CD14-positive monocyte (primary cell): ENCODE data around the gene PTPRQ. TPM values are rescaled to one million over a fixed set of nuclear protein-coding genes. Genes with fewer than 3 reads are reported as not detected.

Source experiments
- DNase-seq, 3 donors: peaks; one replicate each; pipeline ENCODE4 v3.0.0-alpha.2; 2011 to 2022
- H2AFZ ChIP-seq: 2 replicates; pipeline ENCODE4 v1.6.0; 2012; ENCODE audit warnings: mild to moderate bottlenecking, low read depth, low read length, inconsistent platforms; ENCODE audit not compliant: insufficient read depth, poor library complexity, severe bottlenecking
- H3K27ac ChIP-seq, 2 donors: 1 replicate in 1 of 2; 2 replicates in 1 of 2; pipeline ENCODE4 v1.5.1; 2012 to 2013; ENCODE audit warnings: low read length in 2 of 2, control low read depth in 1 of 2, inconsistent platforms in 1 of 2, low read depth in 1 of 2, mild to moderate bottlenecking in 1 of 2
- H3K27me3 ChIP-seq, 2 donors: one replicate each; pipeline versions ENCODE4 v1.6.0 to v1.6.1; 2011 to 2013; ENCODE audit warnings: low read length in 2 of 2; ENCODE audit not compliant: control insufficient read depth in 2 of 2, insufficient read depth in 2 of 2
- H3K36me3 ChIP-seq, 2 donors: replicated peaks in 1 of 2; 1 replicate in 1 of 2; 2 replicates in 1 of 2; pipeline versions ENCODE4 v1.5.1 to v1.6.1; 2012 to 2013; ENCODE audit warnings: low read length in 2 of 2, control low read depth in 1 of 2, inconsistent platforms in 1 of 2, mild to moderate bottlenecking in 1 of 2; ENCODE audit not compliant: insufficient read depth in 2 of 2, control insufficient read depth in 1 of 2
- H3K4me1 ChIP-seq, 2 donors: 1 replicate in 1 of 2; 2 replicates in 1 of 2; pipeline versions ENCODE4 v1.5.1 to v1.6.1; 2012 to 2013; ENCODE audit warnings: low read length in 2 of 2, control low read depth in 1 of 2, inconsistent platforms in 1 of 2, mild to moderate bottlenecking in 1 of 2, moderate library complexity in 1 of 2; ENCODE audit not compliant: insufficient read depth in 2 of 2, control insufficient read depth in 1 of 2
- H3K4me2 ChIP-seq: replicated peaks from 2 replicates; pipeline ENCODE3; 2012; ENCODE audit warnings: low read length, moderate library complexity, mild to moderate bottlenecking; ENCODE audit not compliant: poor library complexity, severe bottlenecking; ENCODE audit errors: extremely low read depth
- H3K4me3 ChIP-seq, 3 experiments: fragments of 200-600 bp in 1 of 3; sonication (generic) in 1 of 3; replicated peaks in 1 of 3; 1 replicate in 2 of 3; 2 replicates in 1 of 3; pipeline ENCODE4 v1.5.1; 2011 to 2013; ENCODE audit warnings: low read length in 3 of 3, mild to moderate bottlenecking in 3 of 3, control low read depth in 2 of 3, low read depth in 2 of 3, inconsistent platforms in 1 of 3, moderate library complexity in 1 of 3
- H3K79me2 ChIP-seq: 2 replicates; pipeline ENCODE4 v1.6.0; 2012; ENCODE audit warnings: mild to moderate bottlenecking, control low read depth, inconsistent platforms, low read length, moderate library complexity; ENCODE audit not compliant: insufficient read depth
- H3K9ac ChIP-seq: 2 replicates; pipeline ENCODE4 v1.6.0; 2017; ENCODE audit warnings: low read length, mild to moderate bottlenecking; ENCODE audit not compliant: insufficient read depth, poor library complexity, severe bottlenecking
- H3K9me3 ChIP-seq, 2 donors: replicated peaks in 1 of 2; 1 replicate in 1 of 2; 2 replicates in 1 of 2; pipeline versions ENCODE4 v1.5.1 to v1.6.1; 2012 to 2013; ENCODE audit warnings: low read length in 2 of 2, control low read depth in 1 of 2; ENCODE audit not compliant: control insufficient read depth in 1 of 2, insufficient read depth in 1 of 2
- H4K20me1 ChIP-seq: 2 replicates; pipeline ENCODE4 v1.6.0; 2012; ENCODE audit warnings: mild to moderate bottlenecking, low read length, control low read depth, moderate library complexity; ENCODE audit not compliant: insufficient read depth
- H3K27ac Mint-ChIP-seq, 7 donors: one replicate each; pipeline ENCODE4 v1.8.0; 2020; ENCODE audit warnings: mild to moderate bottlenecking in 7 of 7, mixed read lengths in 7 of 7, moderate library complexity in 6 of 7, inconsistent platforms in 2 of 7
- H3K27me3 Mint-ChIP-seq, 3 donors: one replicate each; pipeline ENCODE4 v1.8.0; 2021 to 2022; ENCODE audit warnings: low read depth in 3 of 3, mild to moderate bottlenecking in 3 of 3, mixed read lengths in 3 of 3, moderate library complexity in 3 of 3, inconsistent platforms in 1 of 3
- H3K36me3 Mint-ChIP-seq, 2 donors: one replicate each; pipeline ENCODE4 v1.8.0; 2020; ENCODE audit warnings: mixed read lengths in 2 of 2, inconsistent platforms in 1 of 2, mild to moderate bottlenecking in 1 of 2
- H3K4me1 Mint-ChIP-seq: one replicate; pipeline ENCODE4 v1.8.0; 2020; ENCODE audit warnings: mild to moderate bottlenecking, mixed read lengths
- H3K4me3 Mint-ChIP-seq, 2 donors: one replicate each; pipeline ENCODE4 v1.8.0; 2020; ENCODE audit warnings: mild to moderate bottlenecking in 2 of 2, mixed read lengths in 2 of 2, moderate library complexity in 1 of 2
- H3K9me3 Mint-ChIP-seq, 7 donors: one replicate each; pipeline ENCODE4 v1.8.0; 2020 to 2022; ENCODE audit warnings: mixed read lengths in 7 of 7, mild to moderate bottlenecking in 6 of 7, moderate library complexity in 6 of 7, inconsistent platforms in 2 of 7
- CTCF ChIP-seq: fragments of 200-600 bp; IDR thresholded peaks from one replicate; pipeline ENCODE4 v1.8.0; 2022; ENCODE audit warnings: antibody characterized with exemption, mild to moderate bottlenecking
- WGBS: methylation state at CpG from one replicate; pipeline ENCODE4 v1.1.5; 2013; ENCODE audit warnings: missing lambda C conversion rate; ENCODE audit not compliant: insufficient coverage; 5-methylcytosine and 5-hydroxymethylcytosine counted together
- intact Hi-C, 2 donors: fragments of 100-400 bp; cut with micrococcal nuclease; formaldehyde crosslinking; loops; one replicate each; pipeline versions ENCODE4 v1.15.0 to v1.15.1; 2023
- polyA plus RNA-seq, 3 donors: library from polyadenylated mRNA; depleted of rRNA in 1 of 3; unstranded in 2 of 3; stranded (reverse) in 1 of 3; fragments of 300-500 nt in 2 of 3; fragments of >200 nt in 1 of 3; fragmentation: Illumina TruSeq in 2 of 3; gene quantifications; 1 replicate in 2 of 3; 2 replicates in 1 of 3; pipeline ENCODE4 v1.2.3, GENCODE V29; 2012 to 2021

PTPRQ gene
- polyA plus RNA-seq, 3 donors = not detected

GRCh38 chr12:80509781-80510556 lies 65.9 kb downstream of the PTPRQ start:
- intact Hi-C loops = no loop called here
- no peak overlapping the region for H3K27ac ChIP-seq

GRCh38 chr12:80512781-80513180 lies 68.7 kb downstream of the PTPRQ start:
- intact Hi-C loops = no loop called here
- H4K20me1 ChIP-seq = no peaks in the 10 kb centered on the region
- H3K9me3 ChIP-seq = peaks cover 0 to 4% of the 10 kb centered on the region in 2 donors
- DNase-seq = no peak
- no peak for TF ChIP-seq CTCF
- Mint-ChIP-seq H3K27me3 (peaks cover 4 to 23% (median 8%) of the 10 kb centered on the region in 3 donors), H3K27ac (no peak overlapping the region), H3K4me1 (peaks cover 4% of the 10 kb centered on the region), H3K36me3 (no peaks in the 10 kb centered on the region), H3K4me3 (peak overlapping the region in 1 of 2 donors; percentile 56), H3K9me3 (peaks cover 0 to 6% (median 2%) of the 10 kb centered on the region in 7 donors)
- no peak overlapping the region for H3K4me2 ChIP-seq
- no peak overlapping the region for H3K9ac ChIP-seq
- H3K27me3 ChIP-seq = peaks cover 0 to 6% of the 10 kb centered on the region in 2 donors
- no peaks in the 10 kb centered on the region for H3K4me1 ChIP-seq
- no peaks in the 10 kb centered on the region for H3K36me3 ChIP-seq
- H2AFZ ChIP-seq = no peak overlapping the region
- no peak overlapping the region for H3K4me3 ChIP-seq
- no peak overlapping the region for H3K27ac ChIP-seq
- H3K79me2 ChIP-seq = no peaks in the 10 kb centered on the region
- 39% methylated on average over 7 of the region's 11 CpGs for WGBS

More at GRCh38 chr12:80509781-80510556, 65.9 kb downstream of the PTPRQ start:
- peaks cover 0 to 4% (median 2%) of the 10 kb centered on the region in 7 donors for H3K9me3 Mint-ChIP-seq
- TF ChIP-seq CTCF = no peak
- Histone ChIP-seq H3K27me3 (peaks cover 0 to 6% of the 10 kb centered on the region in 2 donors), H3K79me2 (no peaks in the 10 kb centered on the region), H4K20me1 (no peaks in the 10 kb centered on the region), H3K4me2 (no peak overlapping the region), H3K4me3 (no peak overlapping the region), H3K9ac (no peak overlapping the region), H3K9me3 (peaks cover 0 to 4% of the 10 kb centered on the region in 2 donors), H2AFZ (no peak overlapping the region), H3K4me1 (no peaks in the 10 kb centered on the region), H3K36me3 (no peaks in the 10 kb centered on the region)
- H3K36me3 Mint-ChIP-seq = no peaks in the 10 kb centered on the region
- no peak overlapping the region for H3K27ac Mint-ChIP-seq
- H3K27me3 Mint-ChIP-seq = peaks cover 4 to 23% (median 8%) of the 10 kb centered on the region in 3 donors
- H3K4me3 Mint-ChIP-seq = no peak overlapping the region
- WGBS = no CpG with 5 or more reads among the region's 1 CpG
- H3K4me1 Mint-ChIP-seq = peaks cover 4% of the 10 kb centered on the region
- no peak for DNase-seq
